A549 (cell line): ENCODE measurements around the gene TPM2. TPM values are rescaled to one million over a fixed set of nuclear protein-coding genes. Genes with fewer than 3 reads are reported as not detected.
A peak's percentile ranks its signal among the peaks of the same experiment; 100 is the strongest.

Source experiments
- ATAC-seq, 2 experiments: fragments of 200-7000 bp in 1 of 2; fragments of >200 bp in 1 of 2; cut with Nextera tagmentation in 1 of 2; cut with Tn5 transposase in 1 of 2; 3 replicates each; pipeline versions ENCODE4 v1.8.0 to v1.9.1; 2018 to 2020; ENCODE audit warnings: mild to moderate bottlenecking in 1 of 2, moderate library complexity in 1 of 2
- CTCF ChIA-PET: fragments of 300-600 bp; sonication (Branson Sonifier 250); formaldehyde crosslinking; extraction: SDS; loops from one replicate; lab custom pipeline; 2021; ENCODE audit warnings: antibody characterized with exemption, inconsistent platforms; lab: Yijun Ruan, JAX
- POLR2A ChIA-PET: fragments of 350-600 bp; formaldehyde crosslinking; extraction: SDS; loops from one replicate; lab custom pipeline; 2021; ENCODE audit warnings: antibody characterized with exemption, inconsistent platforms; lab: Yijun Ruan, JAX
- DNase-seq, 2 experiments: peaks; one replicate each; pipeline versions ENCODE4 v3.0.0 to v3.0.0-alpha.2; 2011 to 2016; ENCODE audit warnings: low read depth in 1 of 2, low spot score in 1 of 2
- FAIRE-seq: peaks from 2 replicates; lab custom pipeline; 2011; peaks lifted over from hg19 to GRCh38; lab: Jason Lieb, UNC
- H3K27ac ChIP-seq, 2 experiments: fragments of >200 bp; sonication (Bioruptor Twin); formaldehyde crosslinking; 3 replicates each; pipeline ENCODE4 v1.5.1; 2016 to 2017
- H3K4me1 ChIP-seq: fragments of >200 bp; sonication (Bioruptor Twin); formaldehyde crosslinking; 3 replicates; pipeline ENCODE4 v1.6.1; 2016
- H3K4me2 ChIP-seq: fragments of >200 bp; sonication (Bioruptor Twin); formaldehyde crosslinking; 3 replicates; pipeline ENCODE4 v1.6.1; 2016
- H3K4me3 ChIP-seq: fragments of >200 bp; sonication (Bioruptor Twin); formaldehyde crosslinking; 3 replicates; pipeline ENCODE4 v1.5.1; 2016
- H3K9me3 ChIP-seq: fragments of >200 bp; sonication (Bioruptor Twin); formaldehyde crosslinking; 3 replicates; pipeline ENCODE4 v1.6.1; 2016
- CBX8 ChIP-seq: fragments of 200-600 bp; sonication (generic); IDR thresholded peaks from 2 replicates; pipeline ENCODE4 v1.6.1; 2016
- CEBPB ChIP-seq, 2 experiments: fragments of >200 bp in 1 of 2; sonication (Bioruptor Twin) in 1 of 2; formaldehyde crosslinking in 1 of 2; IDR thresholded peaks; 2 replicates each; pipeline ENCODE4 v1.6.1; 2012 to 2016
- CHD4 ChIP-seq: fragments of 200-600 bp; sonication (generic); IDR thresholded peaks from 2 replicates; pipeline ENCODE4 v1.6.1; 2016; ENCODE audit warnings: antibody characterized with exemption, mild to moderate bottlenecking, borderline replicate concordance
- EHF ChIP-seq: fragments of 250-450 bp; sonication (Bioruptor Pico); IDR thresholded peaks from 2 replicates; pipeline ENCODE4 v1.5.0; 2020; ENCODE audit warnings: mild to moderate bottlenecking
- ESRRA ChIP-seq: fragments of 150-350 bp; IDR thresholded peaks from 2 replicates; pipeline ENCODE4 v1.6.1; 2014; ENCODE audit warnings: mild to moderate bottlenecking, low read length, borderline replicate concordance
- FOSL2 ChIP-seq, 2 experiments: fragments of 450-650 bp in 1 of 2; fragments of >200 bp in 1 of 2; sonication (Bioruptor Twin) in 1 of 2; formaldehyde crosslinking; IDR thresholded peaks; 2 replicates each; pipeline versions ENCODE4 v1.5.0 to v1.6.1; 2016 to 2020; ENCODE audit warnings: mild to moderate bottlenecking in 1 of 2, moderate library complexity in 1 of 2
- FOXS1 ChIP-seq: fragments of 250-450 bp; sonication (Bioruptor Pico); IDR thresholded peaks from 2 replicates; pipeline ENCODE4 v1.5.0; 2020; ENCODE audit warnings: mild to moderate bottlenecking, moderate library complexity
- GATA3 ChIP-seq: IDR thresholded peaks from 2 replicates; pipeline ENCODE4 v1.6.1; 2012; ENCODE audit warnings: borderline replicate concordance
- HEYL ChIP-seq: fragments of 250-450 bp; sonication (Bioruptor Pico); IDR thresholded peaks from 2 replicates; pipeline ENCODE4 v1.8.0; 2021; ENCODE audit warnings: mild to moderate bottlenecking, moderate library complexity
- HOXB13 ChIP-seq: fragments of 250-450 bp; sonication (Bioruptor Pico); IDR thresholded peaks from 2 replicates; pipeline ENCODE4 v1.5.0; 2020; ENCODE audit warnings: low read depth, mild to moderate bottlenecking, moderate library complexity
- HOXB5 ChIP-seq: fragments of 250-450 bp; sonication (Bioruptor Pico); IDR thresholded peaks from 2 replicates; pipeline ENCODE4 v1.5.0; 2020; ENCODE audit warnings: mild to moderate bottlenecking, moderate library complexity
- NFE2L2 ChIP-seq: fragments of 150-350 bp; conservative IDR thresholded peaks from 2 replicates; pipeline ENCODE4 v1.6.1; 2014; ENCODE audit warnings: low read length
- NR3C1 ChIP-seq: fragments of >200 bp; sonication (Bioruptor Twin); formaldehyde crosslinking; IDR thresholded peaks from 3 replicates; pipeline ENCODE4 v1.6.1; 2017
- PHF8 ChIP-seq: fragments of 200-600 bp; sonication (generic); IDR thresholded peaks from 2 replicates; pipeline ENCODE4 v1.6.1; 2016; ENCODE audit warnings: low read depth, mild to moderate bottlenecking, antibody characterized with exemption, moderate library complexity, borderline replicate concordance
- RAD21 ChIP-seq, 2 experiments: fragments of >200 bp in 1 of 2; sonication (Bioruptor Twin) in 1 of 2; formaldehyde crosslinking in 1 of 2; IDR thresholded peaks in 1 of 2; conservative IDR thresholded peaks in 1 of 2; 2 replicates in 1 of 2; 3 replicates in 1 of 2; pipeline ENCODE4 v1.6.1; 2012 to 2018; ENCODE audit warnings: inconsistent platforms in 1 of 2
- RFX5 ChIP-seq: fragments of 450-650 bp; IDR thresholded peaks from 2 replicates; pipeline ENCODE4 v1.7.1; 2014; ENCODE audit warnings: antibody characterized with exemption, mild to moderate bottlenecking, moderate library complexity
- SMC3 ChIP-seq: fragments of >200 bp; sonication (Bioruptor Twin); formaldehyde crosslinking; IDR thresholded peaks from 3 replicates; pipeline ENCODE4 v1.6.1; 2018; ENCODE audit warnings: inconsistent platforms
- SREBF2 ChIP-seq: fragments of 450-650 bp; IDR thresholded peaks from 2 replicates; pipeline ENCODE4 v1.6.1; 2014; ENCODE audit warnings: mild to moderate bottlenecking, moderate library complexity
- TFCP2L1 ChIP-seq: fragments of 250-450 bp; sonication (Bioruptor Pico); IDR thresholded peaks from 2 replicates; pipeline ENCODE4 v1.5.0; 2021; ENCODE audit warnings: mild to moderate bottlenecking
- TP53 ChIP-seq: fragments of 250-450 bp; sonication (Bioruptor Pico); IDR thresholded peaks from 2 replicates; pipeline ENCODE4 v1.5.0; 2021; ENCODE audit warnings: mild to moderate bottlenecking, moderate library complexity
- ZC3H11A ChIP-seq: fragments of 450-650 bp; IDR thresholded peaks from 2 replicates; pipeline ENCODE4 v1.6.1; 2014; ENCODE audit warnings: antibody characterized with exemption, mild to moderate bottlenecking
- ZNF302 ChIP-seq: fragments of 250-450 bp; sonication (Bioruptor Pico); IDR thresholded peaks from 2 replicates; pipeline ENCODE4 v1.9.0; 2021; ENCODE audit warnings: inconsistent platforms, mild to moderate bottlenecking, moderate library complexity
- WGBS: methylation state at CpG from one replicate; pipeline ENCODE4 v1.1.6; 2017; ENCODE audit errors: missing lambda C conversion rate; 5-methylcytosine and 5-hydroxymethylcytosine counted together
- polyA plus RNA-seq, 4 experiments: library from polyadenylated mRNA; depleted of rRNA in 3 of 4; stranded (reverse); fragments of >200 nt; fragmentation: RNase III in 1 of 4; extraction: RNeasy Plus Mini Kit Qiagen cat#74134 plus additional on column Dnase treatment in 1 of 4; gene quantifications; 2 replicates in 3 of 4; 3 replicates in 1 of 4; pipeline ENCODE4 v1.2.3, GENCODE V29; 2011 to 2017
- TF ChIP-seq, protein P1 (sequence below): fragments of 250-450 bp; sonication (Bioruptor Pico); IDR thresholded peaks from 2 replicates; pipeline ENCODE4 v1.5.0; 2021; ENCODE audit warnings: mild to moderate bottlenecking, moderate library complexity, borderline replicate concordance
- TF ChIP-seq, protein P2 (sequence below): fragments of >200 bp; sonication (Bioruptor Twin); formaldehyde crosslinking; IDR thresholded peaks from 3 replicates; pipeline ENCODE4 v1.6.1; 2016
- TF ChIP-seq, protein P3 (sequence below): fragments of 200-600 bp; sonication (generic); IDR thresholded peaks from 2 replicates; pipeline ENCODE4 v1.6.1; 2016; ENCODE audit warnings: antibody characterized with exemption, mild to moderate bottlenecking, moderate library complexity
- TF ChIP-seq, protein P4 (sequence below): IDR thresholded peaks from 2 replicates; pipeline ENCODE4 v1.6.1; 2012
- TF ChIP-seq, protein P5 (sequence below): IDR thresholded peaks from 2 replicates; pipeline ENCODE4 v1.6.1; 2012; ENCODE audit warnings: low read depth, borderline replicate concordance
- TF ChIP-seq, protein P6 (sequence below): fragments of >200 bp; sonication (Bioruptor Twin); formaldehyde crosslinking; IDR thresholded peaks from 2 replicates; pipeline ENCODE4 v1.6.1; 2016

The TPM2 gene
- polyA plus RNA-seq, 2 of the 4 experiments (the other 2 are of a cell fraction): 281 to 956 TPM

DNA sequence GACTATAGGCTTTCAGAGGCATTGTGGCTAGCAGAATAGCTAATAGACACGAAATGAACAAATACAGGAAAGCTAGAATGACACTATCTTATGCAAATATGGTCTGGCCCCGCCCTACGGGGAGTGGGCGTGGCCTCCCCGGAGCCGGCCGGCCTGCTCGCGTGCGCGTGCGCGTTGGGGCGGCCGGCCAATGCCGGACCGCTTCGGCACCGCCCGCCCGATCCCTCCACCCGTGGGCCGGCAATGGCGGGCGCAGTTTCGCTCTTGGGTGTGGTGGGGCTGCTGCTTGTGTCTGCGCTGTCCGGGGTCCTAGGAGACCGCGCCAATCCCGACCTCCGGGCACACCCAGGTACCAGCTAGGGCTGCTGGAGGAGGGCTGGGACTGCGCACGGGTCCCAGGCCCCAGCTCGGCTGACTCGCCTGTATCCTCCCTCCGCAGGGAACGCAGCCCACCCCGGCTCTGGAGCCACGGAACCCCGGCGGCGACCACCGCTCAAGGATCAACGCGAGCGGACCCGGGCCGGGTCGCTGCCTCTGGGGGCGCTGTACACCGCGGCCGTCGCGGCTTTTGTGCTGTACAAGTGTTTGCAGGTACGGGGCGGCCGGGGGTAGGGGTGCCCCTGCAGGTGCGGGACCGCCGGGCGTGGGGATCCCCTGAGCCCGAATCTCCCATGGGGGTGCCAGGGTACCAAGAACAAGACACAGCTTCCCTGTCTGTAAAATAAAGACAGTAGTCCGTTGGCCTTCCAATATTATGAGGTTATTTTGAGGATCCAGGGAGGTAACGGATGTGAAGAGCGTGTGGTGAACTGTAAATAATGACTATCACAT, 31.4 kb downstream of the TPM2 start, which contains the start of gene CCDC107 (continued):
- TF ChIP-seq FOSL2 (IDR thresholded peaks at IDR 0.05): no peak
- peak; percentile 4; the same call in 1 of the 2 replicates for TF ChIP-seq FOSL2 (CRISPR knock-in tag; IDR thresholded peaks at IDR 0.05)
- TF ChIP-seq HEYL (CRISPR knock-in tag): no peak
- TF ChIP-seq, protein P1, sequence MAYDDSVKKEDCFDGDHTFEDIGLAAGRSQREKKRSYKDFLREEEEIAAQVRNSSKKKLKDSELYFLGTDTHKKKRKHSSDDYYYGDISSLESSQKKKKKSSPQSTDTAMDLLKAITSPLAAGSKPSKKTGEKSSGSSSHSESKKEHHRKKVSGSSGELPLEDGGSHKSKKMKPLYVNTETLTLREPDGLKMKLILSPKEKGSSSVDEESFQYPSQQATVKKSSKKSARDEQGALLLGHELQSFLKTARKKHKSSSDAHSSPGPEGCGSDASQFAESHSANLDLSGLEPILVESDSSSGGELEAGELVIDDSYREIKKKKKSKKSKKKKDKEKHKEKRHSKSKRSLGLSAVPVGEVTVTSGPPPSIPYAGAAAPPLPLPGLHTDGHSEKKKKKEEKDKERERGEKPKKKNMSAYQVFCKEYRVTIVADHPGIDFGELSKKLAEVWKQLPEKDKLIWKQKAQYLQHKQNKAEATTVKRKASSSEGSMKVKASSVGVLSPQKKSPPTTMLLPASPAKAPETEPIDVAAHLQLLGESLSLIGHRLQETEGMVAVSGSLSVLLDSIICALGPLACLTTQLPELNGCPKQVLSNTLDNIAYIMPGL: peak; percentile 94
- TF ChIP-seq TFCP2L1: peak; percentile 20; the same call in 1 of the 2 replicates
- TF ChIP-seq, protein P2, sequence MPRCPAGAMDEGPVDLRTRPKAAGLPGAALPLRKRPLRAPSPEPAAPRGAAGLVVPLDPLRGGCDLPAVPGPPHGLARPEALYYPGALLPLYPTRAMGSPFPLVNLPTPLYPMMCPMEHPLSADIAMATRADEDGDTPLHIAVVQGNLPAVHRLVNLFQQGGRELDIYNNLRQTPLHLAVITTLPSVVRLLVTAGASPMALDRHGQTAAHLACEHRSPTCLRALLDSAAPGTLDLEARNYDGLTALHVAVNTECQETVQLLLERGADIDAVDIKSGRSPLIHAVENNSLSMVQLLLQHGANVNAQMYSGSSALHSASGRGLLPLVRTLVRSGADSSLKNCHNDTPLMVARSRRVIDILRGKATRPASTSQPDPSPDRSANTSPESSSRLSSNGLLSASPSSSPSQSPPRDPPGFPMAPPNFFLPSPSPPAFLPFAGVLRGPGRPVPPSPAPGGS: peak; percentile 40; the same call in 1 of the 3 replicates
- TF ChIP-seq TP53 (CRISPR knock-in tag): no peak; the same call in 1 of the 2 replicates
- TF ChIP-seq CHD4: no peak
- TF ChIP-seq ESRRA: no peak; the same call in 1 of the 2 replicates
- TF ChIP-seq ZNF302: no peak
- TF ChIP-seq PHF8: peak; percentile 58; the same call in 1 of the 2 replicates
- TF ChIP-seq NR3C1: no peak

DNA sequence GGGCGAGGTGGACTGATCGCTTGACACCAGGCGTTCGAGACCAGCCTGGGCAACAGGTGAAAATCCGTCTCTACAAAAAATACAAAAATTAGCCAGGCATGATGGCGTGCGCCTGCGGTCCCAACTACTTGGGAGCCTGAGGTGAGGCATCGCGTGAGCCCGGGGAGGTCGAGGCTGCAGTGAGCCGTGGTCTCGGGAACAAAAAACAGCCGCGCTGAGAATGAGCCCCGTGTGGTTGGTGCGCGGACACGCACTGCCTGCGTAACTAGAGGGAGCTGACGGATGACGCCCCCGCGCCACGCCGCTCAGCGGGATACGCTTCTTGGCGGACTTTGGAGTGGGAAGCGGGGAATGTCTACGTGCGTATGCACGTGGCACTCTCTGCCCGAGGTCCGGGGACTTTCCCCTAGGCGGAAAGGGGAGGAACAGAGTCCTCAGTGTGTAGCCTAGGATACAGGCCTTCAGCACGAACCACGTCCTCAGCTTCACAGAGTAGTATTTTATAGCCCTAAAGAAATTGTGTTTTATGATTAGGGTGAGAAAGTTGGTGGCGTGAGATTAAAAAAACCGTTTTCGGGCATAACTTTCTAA, 32.1 kb downstream of the TPM2 start, which contains the start of gene RMRP:
Gene RMRP, minus strand, starts transcription at position 474 of the 591 bp plus-strand sequence.
- POLR2A ChIA-PET: interaction anchor here (0.5 to 3.1 kb wide), 13 partner anchors 10 to 578 kb away, joined by 3 to 38 read pairs (median 5); partner anchors contain the start of genes CREB3, FANCG, GBA2 and RGP1
- peak; percentile 89 to 95 for ATAC-seq
- DNase-seq: peak; percentile 98 to 100
- H3K9me3 ChIP-seq: no peaks in the 10 kb centered on the region
- under 1% methylated on average over 42 of the region's 42 CpGs for WGBS
- peak within 1 kb of the TSS; percentile 83 for H3K4me2 ChIP-seq
- H3K27ac ChIP-seq: peak within 1 kb of the TSS; percentile 93 to 98
- H3K4me1 ChIP-seq: peaks cover 26% of the 10 kb centered on the region
- CTCF ChIA-PET: interaction anchor here (0.6 to 21.5 kb wide), 20 partner anchors 10 to 288 kb away, joined by 3 to 498 read pairs (median 6); partner anchors contain the start of genes CA9, CREB3, MSMP and SPAG8
- H3K4me3 ChIP-seq: peak within 1 kb of the TSS; percentile 68
- peak; percentile 74 for FAIRE-seq
- peak in 1 of 2 experiments; percentile 43; a peak in 1 of 4 replicates for TF ChIP-seq CEBPB (IDR thresholded peaks at IDR 0.05)
- no peak for TF ChIP-seq NFE2L2
- TF ChIP-seq CBX8: no peak
- TF ChIP-seq, protein P3, sequence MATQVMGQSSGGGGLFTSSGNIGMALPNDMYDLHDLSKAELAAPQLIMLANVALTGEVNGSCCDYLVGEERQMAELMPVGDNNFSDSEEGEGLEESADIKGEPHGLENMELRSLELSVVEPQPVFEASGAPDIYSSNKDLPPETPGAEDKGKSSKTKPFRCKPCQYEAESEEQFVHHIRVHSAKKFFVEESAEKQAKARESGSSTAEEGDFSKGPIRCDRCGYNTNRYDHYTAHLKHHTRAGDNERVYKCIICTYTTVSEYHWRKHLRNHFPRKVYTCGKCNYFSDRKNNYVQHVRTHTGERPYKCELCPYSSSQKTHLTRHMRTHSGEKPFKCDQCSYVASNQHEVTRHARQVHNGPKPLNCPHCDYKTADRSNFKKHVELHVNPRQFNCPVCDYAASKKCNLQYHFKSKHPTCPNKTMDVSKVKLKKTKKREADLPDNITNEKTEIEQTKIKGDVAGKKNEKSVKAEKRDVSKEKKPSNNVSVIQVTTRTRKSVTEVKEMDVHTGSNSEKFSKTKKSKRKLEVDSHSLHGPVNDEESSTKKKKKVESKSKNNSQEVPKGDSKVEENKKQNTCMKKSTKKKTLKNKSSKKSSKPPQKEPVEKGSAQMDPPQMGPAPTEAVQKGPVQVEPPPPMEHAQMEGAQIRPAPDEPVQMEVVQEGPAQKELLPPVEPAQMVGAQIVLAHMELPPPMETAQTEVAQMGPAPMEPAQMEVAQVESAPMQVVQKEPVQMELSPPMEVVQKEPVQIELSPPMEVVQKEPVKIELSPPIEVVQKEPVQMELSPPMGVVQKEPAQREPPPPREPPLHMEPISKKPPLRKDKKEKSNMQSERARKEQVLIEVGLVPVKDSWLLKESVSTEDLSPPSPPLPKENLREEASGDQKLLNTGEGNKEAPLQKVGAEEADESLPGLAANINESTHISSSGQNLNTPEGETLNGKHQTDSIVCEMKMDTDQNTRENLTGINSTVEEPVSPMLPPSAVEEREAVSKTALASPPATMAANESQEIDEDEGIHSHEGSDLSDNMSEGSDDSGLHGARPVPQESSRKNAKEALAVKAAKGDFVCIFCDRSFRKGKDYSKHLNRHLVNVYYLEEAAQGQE: no peak
- peak; percentile 42 for TF ChIP-seq SMC3
- no peak for TF ChIP-seq RFX5
- TF ChIP-seq HOXB13 (CRISPR knock-in tag): no peak; the same call in 1 of the 2 replicates
- TF ChIP-seq ZNF302: no peak
- no peak for TF ChIP-seq FOXS1 (CRISPR knock-in tag)
- TF ChIP-seq, protein P4, sequence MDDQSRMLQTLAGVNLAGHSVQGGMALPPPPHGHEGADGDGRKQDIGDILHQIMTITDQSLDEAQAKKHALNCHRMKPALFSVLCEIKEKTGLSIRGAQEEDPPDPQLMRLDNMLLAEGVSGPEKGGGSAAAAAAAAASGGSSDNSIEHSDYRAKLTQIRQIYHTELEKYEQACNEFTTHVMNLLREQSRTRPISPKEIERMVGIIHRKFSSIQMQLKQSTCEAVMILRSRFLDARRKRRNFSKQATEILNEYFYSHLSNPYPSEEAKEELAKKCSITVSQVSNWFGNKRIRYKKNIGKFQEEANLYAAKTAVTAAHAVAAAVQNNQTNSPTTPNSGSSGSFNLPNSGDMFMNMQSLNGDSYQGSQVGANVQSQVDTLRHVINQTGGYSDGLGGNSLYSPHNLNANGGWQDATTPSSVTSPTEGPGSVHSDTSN: peak; percentile 63; the same call in 1 of the 2 replicates
- TF ChIP-seq RAD21 (conservative IDR thresholded peaks at IDR 0.05 in 1 of 2, IDR thresholded peaks at IDR 0.05 in 1 of 2): peak in 1 of 2 experiments; percentile 34; a peak in 4 of 5 replicates
- TF ChIP-seq EHF (CRISPR knock-in tag): no peak
- TF ChIP-seq SREBF2: peak; percentile 87
- TF ChIP-seq ZC3H11A: no peak
- TF ChIP-seq HOXB5 (CRISPR knock-in tag): no peak
- TF ChIP-seq, protein P5, sequence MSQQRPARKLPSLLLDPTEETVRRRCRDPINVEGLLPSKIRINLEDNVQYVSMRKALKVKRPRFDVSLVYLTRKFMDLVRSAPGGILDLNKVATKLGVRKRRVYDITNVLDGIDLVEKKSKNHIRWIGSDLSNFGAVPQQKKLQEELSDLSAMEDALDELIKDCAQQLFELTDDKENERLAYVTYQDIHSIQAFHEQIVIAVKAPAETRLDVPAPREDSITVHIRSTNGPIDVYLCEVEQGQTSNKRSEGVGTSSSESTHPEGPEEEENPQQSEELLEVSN: peak; percentile 96
- peak; percentile 24; the same call in 1 of the 2 replicates for TF ChIP-seq GATA3
- TF ChIP-seq, protein P6, sequence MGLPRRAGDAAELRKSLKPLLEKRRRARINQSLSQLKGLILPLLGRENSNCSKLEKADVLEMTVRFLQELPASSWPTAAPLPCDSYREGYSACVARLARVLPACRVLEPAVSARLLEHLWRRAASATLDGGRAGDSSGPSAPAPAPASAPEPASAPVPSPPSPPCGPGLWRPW: no peak
